Adrenal gland (tissue), 12 donors: ENCODE results near the gene KCNK10. TPM values are rescaled to one million over a fixed set of nuclear protein-coding genes. Genes with fewer than 3 reads are reported as not detected.

Source experiments
- DNase-seq, 7 donors: peaks; one replicate each; pipeline ENCODE4 v3.0.0-alpha.2; 2019 to 2020
- H3K27ac ChIP-seq, 5 donors: fragments of 200-600 bp; sonication (generic) in 4 of 5; 1 replicate in 3 of 5; 2 replicates in 2 of 5; pipeline versions ENCODE4 v1.5.1 to v1.8.0; 2016 to 2020; ENCODE audit warnings: mild to moderate bottlenecking in 1 of 5
- H3K27me3 ChIP-seq: fragments of 200-600 bp; 2 replicates; pipeline ENCODE4 v1.8.0; 2021
- H3K36me3 ChIP-seq, 2 donors: fragments of 200-600 bp; replicated peaks in 1 of 2; 1 replicate in 1 of 2; 2 replicates in 1 of 2; pipeline versions ENCODE4 v1.5.1 to v1.8.0; 2018 to 2022
- H3K4me1 ChIP-seq, 2 donors: fragments of 200-600 bp; replicated peaks in 1 of 2; 1 replicate in 1 of 2; 2 replicates in 1 of 2; pipeline versions ENCODE4 v1.5.1 to v1.8.0; 2018 to 2021
- H3K4me3 ChIP-seq, 4 donors: fragments of 200-600 bp; sonication (generic) in 3 of 4; one replicate each; pipeline ENCODE4 v1.5.1; 2016 to 2018
- H3K9me3 ChIP-seq, 3 donors: fragments of 200-600 bp; sonication (generic) in 1 of 3; replicated peaks in 1 of 3; 1 replicate in 2 of 3; 2 replicates in 1 of 3; pipeline versions ENCODE4 v1.5.1 to v1.8.0; 2016 to 2021
- POLR2A ChIP-seq, 2 donors: fragments of 450-650 bp; IDR thresholded peaks; one replicate each; pipeline ENCODE4 v1.6.1; 2017; ENCODE audit warnings: antibody characterized with exemption in 2 of 2, mild to moderate bottlenecking in 2 of 2, moderate library complexity in 1 of 2
- WGBS, 4 donors: extraction: QIAGEN DNeasy Blood & Tissue Kit in 2 of 4; methylation state at CpG; one replicate each; pipeline versions ENCODE4 v1.1.5 to v1.1.7; 2013 to 2017; 5-methylcytosine and 5-hydroxymethylcytosine counted together
- intact Hi-C, 2 donors: fragments of 100-400 bp; cut with DNase I; formaldehyde crosslinking; loops; one replicate each; pipeline versions ENCODE4 v1.14.1 to v1.15.0; 2022 to 2023
- polyA plus RNA-seq, 3 donors: library from polyadenylated mRNA; stranded (reverse); fragments of 200-250 nt in 2 of 3; fragments of 350-450 nt in 1 of 3; fragmentation: Illumina TruSeq in 1 of 3; extraction: RNeasy Lipid Tissue Mini Kit (QIAGEN cat#74804) in 1 of 3; gene quantifications; one replicate each; pipeline ENCODE4 v1.2.3, GENCODE V29; 2013 to 2014
- total RNA-seq, 9 donors: library from RNA; depleted of rRNA in 4 of 9; stranded (reverse); fragments of >200 nt in 4 of 9; fragments of 120-200 nt in 1 of 9; fragmentation: NEBNext Ultra II Directional in 1 of 9; extraction: Animal tissue kit (Norgen Biotek cat#: 25700) in 1 of 9; gene quantifications; one replicate each; pipeline versions ENCODE4 v1.1.0 to v1.2.4, GENCODE V29; 2013 to 2023
- TF ChIP-seq, protein P1 (sequence below), 6 experiments: fragments of 450-650 bp in 4 of 6; fragments of 200-600 bp in 2 of 6; sonication (generic) in 1 of 6; IDR thresholded peaks; 1 replicate in 5 of 6; 2 replicates in 1 of 6; pipeline versions ENCODE4 v1.5.1 to v1.8.0; 2016 to 2021; ENCODE audit warnings: antibody characterized with exemption in 6 of 6, mild to moderate bottlenecking in 2 of 6, moderate library complexity in 1 of 6
- donor health status: healthy with polysubstance abuse.
- donor health status: Bipolar disorder and iron deficiency.
- donor health status: DM: yes; HTN: yes; CAD: no.
- donor health status: DM: no; HTN: no; CAD: no.
- donor health status: DM: no; HTN: no; CAD: no.
- donor health status: DM: yes; HTN: yes; CAD: no.

The KCNK10 gene
- total and polyA plus RNA-seq, 12 donors = 0.03 to 1.1 (median 0.60) TPM; not detected in 7

DNA sequence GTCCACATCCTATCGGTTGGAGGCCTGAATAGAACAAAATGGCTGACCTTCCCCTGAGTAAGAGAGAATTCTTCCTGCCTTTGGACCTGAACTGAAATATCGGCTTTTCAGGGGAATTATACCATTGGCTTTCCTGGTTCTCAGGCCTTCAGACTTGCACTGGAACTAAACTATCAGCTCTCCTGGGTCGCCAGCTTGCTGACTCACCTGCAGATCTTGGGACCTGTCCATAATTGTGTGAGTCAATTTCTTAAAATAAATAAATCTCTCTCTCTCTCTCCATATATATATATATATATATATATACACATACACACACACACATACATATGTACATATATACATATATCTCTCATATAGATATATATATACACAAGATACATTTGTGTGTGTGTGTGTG is 41.6 kb downstream of the KCNK10 start:
- Histone ChIP-seq H3K27me3 (no peaks in the 10 kb centered on the region), H3K36me3 (no peaks in the 10 kb centered on the region), H3K9me3 (no peaks in the 10 kb centered on the region), H3K27ac (no peak overlapping the region), H3K4me3 (no peak overlapping the region), H3K4me1 (no peaks in the 10 kb centered on the region)
- intact Hi-C loops = no loop called here
- DNase-seq = no peak
- TF ChIP-seq, protein P1, sequence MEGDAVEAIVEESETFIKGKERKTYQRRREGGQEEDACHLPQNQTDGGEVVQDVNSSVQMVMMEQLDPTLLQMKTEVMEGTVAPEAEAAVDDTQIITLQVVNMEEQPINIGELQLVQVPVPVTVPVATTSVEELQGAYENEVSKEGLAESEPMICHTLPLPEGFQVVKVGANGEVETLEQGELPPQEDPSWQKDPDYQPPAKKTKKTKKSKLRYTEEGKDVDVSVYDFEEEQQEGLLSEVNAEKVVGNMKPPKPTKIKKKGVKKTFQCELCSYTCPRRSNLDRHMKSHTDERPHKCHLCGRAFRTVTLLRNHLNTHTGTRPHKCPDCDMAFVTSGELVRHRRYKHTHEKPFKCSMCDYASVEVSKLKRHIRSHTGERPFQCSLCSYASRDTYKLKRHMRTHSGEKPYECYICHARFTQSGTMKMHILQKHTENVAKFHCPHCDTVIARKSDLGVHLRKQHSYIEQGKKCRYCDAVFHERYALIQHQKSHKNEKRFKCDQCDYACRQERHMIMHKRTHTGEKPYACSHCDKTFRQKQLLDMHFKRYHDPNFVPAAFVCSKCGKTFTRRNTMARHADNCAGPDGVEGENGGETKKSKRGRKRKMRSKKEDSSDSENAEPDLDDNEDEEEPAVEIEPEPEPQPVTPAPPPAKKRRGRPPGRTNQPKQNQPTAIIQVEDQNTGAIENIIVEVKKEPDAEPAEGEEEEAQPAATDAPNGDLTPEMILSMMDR (IDR thresholded peaks at IDR 0.05) = no peak
- TF ChIP-seq POLR2A (IDR thresholded peaks at IDR 0.05) = no peak
- WGBS, 4 donors = 72 to 77% (median 75%) methylated on average over 3 of the region's 3 CpGs

DNA sequence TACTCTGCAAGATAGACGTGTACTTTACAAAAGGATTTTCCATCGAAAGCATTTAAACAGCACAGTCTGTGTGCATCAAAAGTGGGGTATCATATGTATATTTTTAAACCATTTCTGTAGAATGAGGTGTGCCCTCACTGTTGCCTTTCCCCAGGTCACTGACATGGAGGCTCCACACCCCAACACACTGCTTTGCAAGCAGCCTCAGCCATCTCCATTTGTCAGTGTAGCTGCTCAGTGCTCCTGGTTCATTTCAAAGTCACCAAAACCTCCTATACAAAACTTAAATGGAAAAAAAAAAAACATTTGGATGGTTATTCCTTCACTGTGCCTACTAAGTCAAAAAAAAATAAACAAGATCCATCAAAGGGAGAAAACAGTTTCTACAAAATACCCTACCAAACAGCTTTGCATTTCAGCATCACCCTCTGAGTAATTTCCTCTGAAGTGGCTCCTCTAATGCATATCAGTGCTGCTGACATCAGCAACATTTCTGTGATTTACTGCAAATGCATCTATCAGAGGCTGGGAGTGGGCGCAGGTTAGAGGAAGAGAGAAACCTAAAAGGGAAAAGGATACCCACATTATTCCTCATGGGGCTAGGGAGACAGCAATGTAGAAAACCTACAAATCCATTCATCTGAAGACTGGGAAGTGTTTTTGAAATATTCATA is 46.0 kb downstream of the KCNK10 start:
- no peaks in the 10 kb centered on the region for H3K9me3 ChIP-seq
- no peaks in the 10 kb centered on the region for H3K36me3 ChIP-seq
- TF ChIP-seq POLR2A (IDR thresholded peaks at IDR 0.05) = no peak
- TF ChIP-seq, protein P1 (IDR thresholded peaks at IDR 0.05) = no peak
- H3K4me1 ChIP-seq = no peaks in the 10 kb centered on the region
- no peak for DNase-seq
- intact Hi-C loops = no loop called here
- H3K4me3 ChIP-seq = no peak overlapping the region
- no peaks in the 10 kb centered on the region for H3K27me3 ChIP-seq
- WGBS, 4 donors = 49 to 66% (median 58%) methylated on average over 3 of the region's 3 CpGs
- no peak overlapping the region for H3K27ac ChIP-seq

DNA sequence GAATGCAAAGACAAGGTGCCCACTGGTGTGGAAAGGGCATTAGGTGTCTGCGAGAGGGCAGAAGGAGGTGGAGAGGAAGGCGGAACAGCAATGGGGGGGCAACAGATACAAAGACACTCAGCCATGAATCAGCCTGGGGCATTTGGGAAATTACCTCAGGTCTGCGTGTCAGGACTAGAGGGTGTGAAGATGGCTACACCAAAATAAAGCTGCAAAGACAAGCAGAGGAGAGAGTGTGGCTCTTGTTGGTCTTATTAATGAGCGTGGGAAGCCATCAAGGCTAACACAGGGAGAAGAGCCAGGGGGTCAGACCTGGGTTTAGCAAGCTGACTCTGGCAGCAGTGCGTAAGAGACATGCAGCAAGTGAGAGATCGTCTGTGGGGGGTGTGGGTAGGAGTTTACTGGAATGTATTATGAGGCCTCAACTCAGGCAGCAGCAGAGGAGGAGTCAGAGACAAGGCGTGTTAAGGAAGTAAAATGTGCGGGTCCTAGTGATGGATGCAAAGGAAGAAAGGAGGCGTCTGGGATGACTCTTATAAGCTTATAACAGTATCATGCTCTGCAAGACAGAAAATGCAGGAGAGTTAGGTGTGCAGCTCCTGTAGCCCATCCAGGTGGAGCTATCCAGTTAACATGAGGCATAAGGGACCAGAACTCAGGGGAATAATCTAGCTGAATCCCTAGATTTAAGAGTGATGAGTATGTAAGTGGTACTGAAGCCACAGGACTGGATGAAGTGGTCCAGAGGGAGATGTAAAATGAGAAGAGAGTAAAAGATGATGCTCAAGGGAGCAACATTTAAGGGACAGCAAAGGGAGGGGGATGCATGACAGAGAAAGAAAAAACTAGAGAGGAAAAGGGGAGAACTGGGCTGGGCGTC is 50.4 kb downstream of the KCNK10 start:
- Histone ChIP-seq H3K36me3 (no peaks in the 10 kb centered on the region), H3K4me3 (no peak overlapping the region), H3K9me3 (no peaks in the 10 kb centered on the region), H3K27me3 (no peaks in the 10 kb centered on the region), H3K4me1 (no peaks in the 10 kb centered on the region), H3K27ac (no peak overlapping the region)
- WGBS, 4 donors = 56 to 65% (median 61%) methylated on average over 10 of the region's 10 CpGs
- no peak for DNase-seq
- TF ChIP-seq POLR2A (IDR thresholded peaks at IDR 0.05) = no peak
- TF ChIP-seq, protein P1 (IDR thresholded peaks at IDR 0.05) = no peak
- intact Hi-C loops = no loop called here

DNA sequence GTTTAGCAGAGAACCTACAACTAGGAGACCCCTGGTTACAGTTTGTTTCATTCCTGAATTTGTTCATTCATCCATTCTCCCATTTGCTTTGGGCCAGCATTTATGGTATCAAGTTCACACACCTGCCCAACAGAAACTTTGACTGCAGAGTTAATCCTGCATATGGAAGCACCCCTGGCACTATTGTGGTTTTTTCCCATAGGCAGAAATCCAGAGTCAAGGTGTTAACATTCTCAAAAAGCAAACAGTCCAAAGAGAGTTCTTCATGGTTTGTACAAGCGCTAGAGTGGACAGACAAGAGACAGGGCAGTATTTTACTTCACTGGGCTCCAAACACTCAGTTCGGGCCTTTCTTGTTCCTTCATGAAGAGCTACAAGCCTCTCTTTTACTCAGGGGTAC is 51.9 kb downstream of the KCNK10 start:
- no peaks in the 10 kb centered on the region for H3K4me1 ChIP-seq
- 71 to 82% (median 79%) methylated on average over 2 of the region's 2 CpGs for WGBS, 4 donors
- TF ChIP-seq, protein P1 (IDR thresholded peaks at IDR 0.05) = no peak
- no peak for TF ChIP-seq POLR2A (IDR thresholded peaks at IDR 0.05)
- no peaks in the 10 kb centered on the region for H3K27me3 ChIP-seq
- no peaks in the 10 kb centered on the region for H3K36me3 ChIP-seq
- intact Hi-C loops = no loop called here
- no peak overlapping the region for H3K4me3 ChIP-seq
- DNase-seq = no peak
- no peaks in the 10 kb centered on the region for H3K9me3 ChIP-seq
- H3K27ac ChIP-seq = no peak overlapping the region
